ENCODE measurements around the gene ATG2A.

ATG2A gene

DNA sequence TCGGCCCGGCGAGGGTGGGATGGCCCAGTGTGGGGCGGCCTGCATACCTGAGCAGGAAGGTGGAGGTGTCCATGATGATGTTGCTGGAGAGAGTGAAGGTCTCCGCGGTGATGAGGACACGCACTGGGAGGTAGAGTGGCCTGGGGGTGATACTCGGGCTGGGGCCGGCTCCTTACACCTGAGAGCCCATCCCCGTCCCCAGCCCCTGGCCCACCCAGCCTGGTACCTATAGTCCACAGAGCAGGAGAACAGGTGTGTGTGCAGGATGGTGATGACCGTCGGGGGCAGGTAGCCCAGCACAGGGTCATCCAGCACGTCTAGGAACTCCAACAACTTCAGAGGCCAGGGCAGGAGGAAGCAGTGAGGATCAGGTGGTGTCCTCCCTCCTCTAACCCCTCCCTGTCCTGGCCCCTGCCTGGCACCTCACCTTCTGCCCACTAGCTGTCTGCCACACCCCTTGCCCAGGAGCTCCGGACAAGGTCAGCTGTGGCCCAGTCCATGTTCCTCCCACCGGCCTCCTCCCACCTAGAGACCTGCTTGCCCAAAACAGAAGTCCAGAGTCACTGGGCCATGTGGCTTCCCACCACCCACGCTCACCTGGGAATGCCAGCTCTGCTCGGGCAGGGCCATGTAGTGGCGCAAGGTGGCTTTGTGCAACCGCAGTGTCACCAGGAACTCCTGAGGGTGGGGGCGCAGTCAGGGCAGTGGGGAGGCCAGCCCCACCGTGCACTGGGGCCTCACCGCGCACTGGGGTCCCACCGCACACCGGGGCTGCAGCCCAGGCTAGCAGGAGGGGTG, 11.3 kb downstream of the ATG2A start:
- DNase-seq (ENCODE audit: low read depth in 1 of 2, low spot score in 1 of 2) = no peak

GRCh38 chr11:64903291-64903833, 13.6 kb downstream of the ATG2A start:
- no peak for DNase-seq (ENCODE audit: low read depth in 1 of 2, low spot score in 1 of 2)

DNA sequence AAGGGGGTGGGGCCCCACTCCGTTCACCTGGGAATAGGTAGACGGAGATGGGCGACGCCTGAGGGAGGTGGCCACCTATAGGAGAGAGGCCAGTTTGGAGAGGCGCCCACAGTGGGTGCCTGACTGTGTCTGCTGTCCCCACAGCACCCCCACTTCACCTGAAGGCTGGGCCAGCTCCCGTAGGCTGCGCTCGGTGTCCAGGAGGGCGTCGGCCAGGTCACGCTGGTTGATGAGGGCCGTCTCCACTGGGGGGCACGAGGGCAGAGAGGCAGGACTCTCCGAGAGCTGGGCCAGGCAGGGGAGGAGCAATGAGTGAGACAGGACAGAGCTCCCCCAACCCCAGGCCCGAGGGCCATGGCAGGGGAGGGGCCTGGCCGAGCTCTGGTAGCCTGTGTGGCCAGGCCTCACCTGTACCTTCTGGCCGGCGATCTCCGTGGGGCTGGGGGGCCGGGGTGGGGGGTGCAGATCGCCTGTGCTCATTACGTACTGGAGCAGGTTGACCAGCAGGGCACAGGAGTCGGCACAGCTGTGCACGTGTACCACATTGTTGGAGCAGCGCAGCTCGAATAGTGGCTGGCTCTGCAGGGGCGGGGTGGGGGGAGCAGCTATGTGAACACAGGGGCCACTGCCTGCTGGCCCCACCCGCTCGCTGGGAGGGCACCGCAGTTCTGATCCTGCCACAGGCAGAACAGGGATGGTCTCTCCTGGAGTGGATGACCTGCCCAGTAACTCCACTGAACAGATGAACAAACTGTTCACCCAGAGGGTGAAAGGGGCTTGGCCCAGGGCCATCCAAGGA, 14.7 kb downstream of the ATG2A start:
- DNase-seq (ENCODE audit: low read depth in 1 of 2, low spot score in 1 of 2) = no peak

- no peak for DNase-seq (ENCODE audit: low read depth in 1 of 2, low spot score in 1 of 2)
Observed at GRCh38 chr11:64900774-64901173, 16.2 kb downstream of the ATG2A start.

GRCh38 chr11:64900263-64900678, 16.7 kb downstream of the ATG2A start:
- peak in 1 of 2 donors; percentile 75 for DNase-seq (ENCODE audit: low read depth in 1 of 2, low spot score in 1 of 2)

DNA sequence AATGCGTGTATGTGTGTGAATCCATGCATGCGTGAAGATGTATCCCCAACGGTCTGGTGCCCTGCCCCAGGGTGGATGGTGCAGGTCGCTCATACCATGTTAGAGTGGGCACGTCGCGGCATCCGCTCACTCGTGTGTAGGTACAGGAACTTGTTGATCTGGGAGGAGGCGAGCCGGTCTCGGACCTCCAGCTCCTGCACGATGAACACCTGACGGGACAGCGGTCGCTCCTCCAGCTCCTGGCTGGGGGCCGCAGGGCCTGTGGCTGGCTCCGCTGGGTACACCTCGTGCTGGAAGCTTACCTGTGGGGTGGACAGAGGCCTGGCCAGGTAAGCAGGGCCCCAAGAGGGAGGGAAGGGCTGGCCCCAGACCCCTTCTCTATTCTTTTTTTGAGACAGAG, 18.5 kb downstream of the ATG2A start:
- DNase-seq (ENCODE audit: low read depth in 1 of 2, low spot score in 1 of 2) = no peak

DNA sequence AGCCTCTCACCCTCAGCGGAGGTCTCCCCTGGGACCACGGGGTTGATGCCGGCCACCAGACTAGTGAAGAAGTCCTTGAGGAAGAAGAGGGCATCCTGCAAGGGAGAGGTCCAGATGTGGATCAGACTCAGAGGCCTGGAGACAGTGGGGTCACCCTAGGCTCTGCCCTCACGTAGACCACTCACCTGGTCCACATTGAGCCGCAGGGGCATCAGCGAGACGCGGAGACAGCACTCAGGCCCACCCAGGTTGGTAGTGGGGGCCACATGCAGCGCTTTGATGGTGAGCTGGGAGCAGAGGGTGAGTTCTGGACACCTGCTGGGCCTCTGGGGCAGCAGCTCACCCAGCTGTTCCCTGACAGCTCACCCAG, 18.9 kb downstream of the ATG2A start:
- no peak for DNase-seq (ENCODE audit: low read depth in 1 of 2, low spot score in 1 of 2)

DNA sequence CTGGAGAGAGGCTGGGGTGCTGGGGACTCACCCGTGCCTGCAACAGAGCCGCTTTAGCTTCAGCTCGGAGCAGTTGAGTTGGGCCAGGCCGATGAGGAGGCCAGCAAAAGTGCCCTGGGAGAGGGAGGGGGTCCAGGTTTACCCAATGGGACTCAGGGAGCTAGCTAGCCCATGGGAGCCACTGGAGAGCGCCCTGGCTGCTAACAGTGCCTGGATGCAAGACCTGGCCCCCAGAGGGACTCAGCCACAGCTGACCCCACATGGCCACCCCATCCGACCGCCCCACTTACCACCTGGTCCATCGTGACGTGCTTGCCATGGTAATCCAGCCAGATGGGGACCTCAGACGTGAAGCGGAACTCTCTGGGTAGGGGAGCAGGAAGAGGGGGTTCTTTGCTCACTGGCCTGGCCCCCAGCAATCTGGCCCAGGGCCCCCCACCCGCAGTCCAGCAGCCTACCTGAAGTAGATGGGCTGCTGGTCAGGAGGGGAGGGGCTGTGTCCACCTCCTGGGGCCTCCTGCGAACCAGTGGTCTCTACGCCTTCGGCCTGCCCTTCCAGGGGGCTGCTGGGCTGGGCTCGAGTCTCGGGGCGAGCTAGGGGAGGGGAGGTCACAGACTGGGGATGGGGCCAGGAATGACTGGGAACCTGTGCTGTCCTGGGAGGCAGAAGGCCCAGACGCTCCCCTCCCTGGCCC, 19.5 kb downstream of the ATG2A start:
- DNase-seq (ENCODE audit: low read depth in 1 of 2, low spot score in 1 of 2) = no peak

DNA sequence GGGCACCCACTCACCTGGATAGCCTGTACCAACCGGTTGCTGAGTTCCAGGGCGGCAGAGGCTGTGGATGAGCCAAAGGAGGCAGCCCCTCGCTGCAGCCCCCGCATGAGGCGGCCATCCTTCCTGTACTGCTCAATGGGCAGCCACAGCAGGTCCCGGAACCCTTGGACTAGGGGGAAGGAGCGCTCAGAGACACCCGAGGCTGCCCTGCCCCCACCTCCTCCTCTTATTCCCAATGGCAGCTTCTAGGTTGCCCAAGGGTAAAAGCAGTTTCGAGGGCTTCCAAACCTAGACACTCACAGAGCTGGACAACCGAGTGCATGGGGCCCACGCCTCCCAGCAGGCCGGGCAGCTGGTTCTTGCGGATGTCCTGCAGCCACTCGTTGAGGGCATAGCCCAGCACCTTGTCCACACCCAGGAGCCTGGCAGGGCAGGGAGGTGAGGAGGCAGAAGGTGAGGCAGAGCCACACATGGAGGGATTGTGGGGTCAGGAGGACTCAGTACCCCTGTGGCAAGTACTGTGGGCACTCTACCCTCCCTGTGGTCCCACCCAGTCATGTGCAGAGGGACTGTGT, 20.5 kb downstream of the ATG2A start:
- DNase-seq (ENCODE audit: low read depth in 1 of 2, low spot score in 1 of 2) = no peak

DNA sequence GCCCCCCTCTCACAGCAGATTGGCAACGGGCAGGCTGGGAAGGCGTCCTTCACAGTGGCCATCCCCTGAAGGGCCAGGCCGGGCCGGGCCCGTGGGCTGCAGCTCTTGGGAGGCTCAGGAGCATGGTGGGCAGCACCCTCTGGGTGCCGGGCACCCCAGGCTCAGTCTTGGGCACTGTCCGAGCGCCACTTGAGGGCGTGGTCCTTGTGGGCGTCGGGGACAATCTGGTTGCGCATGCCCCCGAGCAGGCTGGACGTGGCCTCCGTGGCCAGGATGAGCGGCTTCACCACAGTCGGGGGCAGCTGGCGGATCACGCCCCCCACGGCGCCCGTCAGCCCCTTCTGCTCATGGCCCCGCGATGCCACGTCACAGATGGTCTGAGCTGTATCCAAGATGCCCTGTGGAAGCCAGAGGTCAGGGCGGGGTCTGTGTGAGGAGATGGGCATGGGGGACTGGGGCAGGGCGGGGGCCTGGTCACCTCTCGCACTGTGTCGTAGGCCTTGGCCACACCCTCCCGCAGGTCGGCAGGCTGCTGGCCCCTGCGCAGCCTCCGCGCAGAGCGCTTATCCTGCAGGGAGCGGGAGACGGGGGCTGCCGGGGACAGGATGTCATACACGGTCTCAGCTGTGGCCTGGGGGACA, 22.1 kb downstream of the ATG2A start:
- no peak for DNase-seq (ENCODE audit: low read depth in 1 of 2, low spot score in 1 of 2)

GRCh38 chr11:64894070-64894811, 22.8 kb downstream of the ATG2A start:
- DNase-seq (ENCODE audit: low read depth in 1 of 2, low spot score in 1 of 2) = peak; percentile 89 to 90

GRCh38 chr11:64893194-64894069, 23.6 kb downstream of the ATG2A start:
- no peak for DNase-seq (ENCODE audit: low read depth in 1 of 2, low spot score in 1 of 2)

DNA sequence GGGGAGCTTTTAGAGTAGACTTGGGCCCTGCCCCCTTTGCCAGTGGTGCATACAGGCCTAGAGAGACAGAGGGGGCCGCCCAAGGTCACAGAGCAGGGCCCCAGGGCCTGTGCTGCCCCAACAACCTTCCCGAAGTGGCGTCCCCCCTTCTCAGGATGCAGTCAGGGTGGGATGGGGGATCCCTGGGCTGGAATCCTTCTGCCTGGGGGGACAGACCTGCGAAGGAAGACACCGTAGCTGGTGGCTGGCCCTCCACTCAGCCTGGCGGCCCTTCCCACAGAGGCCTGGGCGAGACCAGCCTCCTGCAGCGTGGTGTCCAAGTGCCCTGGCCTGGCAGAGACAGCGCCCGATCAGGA, 24.2 kb downstream of the ATG2A start:
- no peak for DNase-seq (ENCODE audit: low read depth in 1 of 2, low spot score in 1 of 2)

DNA sequence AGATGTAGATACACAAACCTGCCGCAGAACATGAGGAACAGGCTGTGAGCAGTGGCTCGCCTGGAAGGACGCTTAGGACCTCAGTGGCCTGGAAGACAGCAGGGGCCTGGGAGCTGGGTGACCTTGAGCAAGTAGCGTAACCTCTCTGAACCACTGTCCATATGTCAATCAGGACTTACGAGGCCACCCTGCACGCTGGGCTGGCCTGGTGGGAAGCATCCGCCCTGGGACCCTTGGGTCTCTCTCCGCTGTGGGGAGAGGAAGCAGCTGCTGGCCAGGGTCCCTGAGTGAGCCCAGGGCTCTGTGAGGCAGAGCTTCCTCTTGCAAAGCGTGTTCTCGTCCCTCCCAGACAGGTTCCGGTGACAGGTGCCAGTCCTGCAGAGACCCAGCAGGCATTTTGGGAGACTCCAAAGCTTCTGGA, 24.6 kb downstream of the ATG2A start:
- no peak for DNase-seq (ENCODE audit: low read depth in 1 of 2, low spot score in 1 of 2)

- no peak for DNase-seq (ENCODE audit: low read depth in 1 of 2, low spot score in 1 of 2)
Observed at GRCh38 chr11:64891880-64892279, 25.1 kb downstream of the ATG2A start.

DNA sequence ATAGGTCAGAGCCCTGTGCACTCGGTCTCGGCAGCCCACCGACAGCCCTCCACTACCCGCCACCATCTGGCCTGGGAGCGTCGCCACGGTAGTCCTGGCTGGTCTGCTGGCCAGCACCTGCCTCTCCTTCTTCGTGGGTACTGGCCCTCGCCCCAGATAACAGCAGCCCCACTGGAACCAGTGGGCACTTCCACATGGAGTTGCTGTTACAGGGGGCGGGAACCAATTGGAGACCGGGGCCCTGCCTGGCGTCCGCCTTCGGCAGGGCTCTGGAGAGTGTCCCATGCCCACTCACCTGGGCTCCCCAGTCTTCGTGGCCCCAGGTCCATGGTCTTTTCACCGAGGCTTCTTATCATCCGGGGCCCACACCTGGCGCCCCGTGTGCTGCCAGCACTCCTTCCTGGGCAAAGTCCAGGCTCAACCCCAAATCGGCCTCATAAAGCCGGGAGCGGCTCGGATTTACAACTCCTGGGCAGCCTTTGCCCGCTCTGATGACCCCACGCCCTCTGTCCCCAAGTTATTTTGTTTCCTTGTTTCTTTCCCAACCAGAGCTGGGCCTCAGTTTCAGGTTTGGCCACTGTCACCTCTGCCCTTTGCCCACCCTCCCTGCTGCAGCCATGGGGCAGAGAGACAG, 25.7 kb downstream of the ATG2A start:
- DNase-seq (ENCODE audit: low read depth in 1 of 2, low spot score in 1 of 2) = no peak

GRCh38 chr11:64890522-64890939, 26.5 kb downstream of the ATG2A start:
- DNase-seq (ENCODE audit: low read depth in 1 of 2, low spot score in 1 of 2) = no peak

- no peak for DNase-seq (ENCODE audit: low read depth in 1 of 2, low spot score in 1 of 2)
Observed at GRCh38 chr11:64888729-64889511, 28.1 kb downstream of the ATG2A start.
